ENCODE data around the gene CPVL. TPM values are rescaled to one million over a fixed set of nuclear protein-coding genes. Genes with fewer than 3 reads are reported as not detected.

The CPVL gene
- total and polyA plus RNA-seq, 11 donors = 68.8 to 247 (median 134) TPM

- DNase-seq (peak in 1 of 5 donors; percentile 54), ATAC-seq (no peak)
- TF ChIP-seq POLR2A (IDR thresholded peaks at IDR 0.05) (no peak), CTCF (IDR thresholded peaks at IDR 0.05) (no peak)
- intact Hi-C loops (cut with DNase I) = no loop called here
- Histone ChIP-seq H3K27ac (peak overlapping the region; percentile 9 to 70 (median 44)), H3K27me3 (no peaks in the 10 kb centered on the region), H3K36me3 (no peaks in the 10 kb centered on the region), H3K4me3 (no peak overlapping the region), H3K9me3 (no peaks in the 10 kb centered on the region), H3K4me1 (peaks cover 0 to 67% (median 42%) of the 10 kb centered on the region in 12 donors)
- 83 to 88% (median 85%) methylated on average over 11 of the region's 11 CpGs for WGBS, 4 donors
Observed at GRCh38 chr7:28986028-28986764, 160.1 kb downstream of the CPVL start.

- TF ChIP-seq CTCF (IDR thresholded peaks at IDR 0.05) (no peak), POLR2A (IDR thresholded peaks at IDR 0.05) (no peak)
- WGBS, 4 donors = 57 to 74% (median 67%) methylated on average over 4 of the region's 4 CpGs
- H3K4me3 ChIP-seq = no peak overlapping the region
- peak in 3 of 4 donors; percentile 52 to 63 (median 62) for ATAC-seq
- H3K27ac ChIP-seq = peak overlapping the region in 9 of 12 donors; percentile 3 to 69 (median 16)
- intact Hi-C loops (cut with DNase I) = no loop called here
- peak; percentile 53 to 75 (median 69) for DNase-seq
- no peaks in the 10 kb centered on the region for H3K36me3 ChIP-seq
- H3K27me3 ChIP-seq = no peaks in the 10 kb centered on the region
- H3K4me1 ChIP-seq = peaks cover 0 to 61% (median 30%) of the 10 kb centered on the region in 12 donors
- H3K9me3 ChIP-seq = no peaks in the 10 kb centered on the region
Observed at GRCh38 chr7:28984631-28985030, 161.7 kb downstream of the CPVL start.

GRCh38 chr7:28984217-28984616 is 162.1 kb downstream of the CPVL start:
- no peak for TF ChIP-seq POLR2A (IDR thresholded peaks at IDR 0.05)
- no peak for TF ChIP-seq CTCF (IDR thresholded peaks at IDR 0.05)
- peak overlapping the region in 3 of 12 donors; percentile 8 to 69 (median 39) for H3K27ac ChIP-seq
- peaks cover 0 to 56% (median 30%) of the 10 kb centered on the region in 12 donors for H3K4me1 ChIP-seq

GRCh38 chr7:28983396-28984190 is 162.7 kb downstream of the CPVL start:
- Histone ChIP-seq H3K27ac (no peak overlapping the region), H3K27me3 (no peaks in the 10 kb centered on the region), H3K9me3 (no peaks in the 10 kb centered on the region), H3K36me3 (no peaks in the 10 kb centered on the region), H3K4me3 (no peak overlapping the region), H3K4me1 (peaks cover 0 to 52% (median 29%) of the 10 kb centered on the region in 12 donors)
- DNase-seq = no peak
- intact Hi-C loops (cut with DNase I) = no loop called here
- WGBS, 4 donors = 85 to 94% (median 90%) methylated on average over 4 of the region's 4 CpGs
- ATAC-seq = no peak
- no peak for TF ChIP-seq POLR2A (IDR thresholded peaks at IDR 0.05)
- no peak for TF ChIP-seq CTCF (IDR thresholded peaks at IDR 0.05)

More at GRCh38 chr7:28984217-28984616, 162.1 kb downstream of the CPVL start:
- H3K27me3 ChIP-seq = no peaks in the 10 kb centered on the region
- H3K9me3 ChIP-seq = no peaks in the 10 kb centered on the region
- H3K36me3 ChIP-seq = no peaks in the 10 kb centered on the region
- ATAC-seq (no peak), DNase-seq (no peak)
- no peak overlapping the region for H3K4me3 ChIP-seq
- intact Hi-C loops (cut with DNase I) = no loop called here

All from heart left ventricle (tissue), 16 donors.